ENCODE data around the gene ECD.
A peak's percentile ranks its signal among the peaks of the same experiment; 100 is the strongest.

Gene ECD

DNA sequence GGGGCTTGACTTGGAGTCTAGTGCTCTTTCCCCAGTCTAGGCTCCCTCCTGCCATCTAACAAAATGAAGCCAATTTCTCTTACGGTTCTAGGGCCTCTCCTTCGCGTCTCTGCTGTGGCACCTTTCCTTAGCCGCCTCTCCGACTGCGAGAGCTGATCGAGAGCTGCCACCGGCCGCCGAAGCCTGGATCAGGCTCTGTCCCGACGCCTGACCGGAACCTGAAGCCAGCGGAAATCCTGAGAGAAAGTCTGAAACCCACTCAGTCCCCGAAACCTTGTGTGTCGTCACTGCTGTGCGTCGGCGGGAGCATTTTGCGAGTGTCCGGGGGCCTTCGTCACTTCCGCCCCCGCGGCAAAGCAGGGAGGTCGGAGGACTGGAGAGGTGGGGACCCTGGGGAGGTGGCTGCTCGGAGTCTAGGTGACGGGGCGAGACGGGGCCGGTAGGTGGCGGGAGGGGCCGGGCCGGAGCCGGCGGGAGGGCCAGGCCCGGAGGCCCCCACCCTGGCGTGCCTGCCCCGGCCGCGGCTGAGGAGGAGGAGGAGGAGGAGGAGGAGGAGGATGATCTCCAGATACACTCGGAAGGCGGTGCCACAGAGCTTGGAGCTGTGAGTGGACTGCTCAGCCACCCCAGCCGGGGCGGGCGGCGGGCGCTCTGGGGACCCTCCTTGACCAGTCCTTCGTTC lies at the start of gene ECD, which contains the start of gene FAM149B1:
ECD (minus strand) TSS at position 226 of the 682 bp plus-strand sequence. CDS start 4,071 bp downstream, outside the sequence.
FAM149B1 (plus strand) TSS at position 337 of the 682 bp plus-strand sequence; CDS start at position 558, 221 bp downstream.
- DNase-seq, result peak; percentile 75

DNA sequence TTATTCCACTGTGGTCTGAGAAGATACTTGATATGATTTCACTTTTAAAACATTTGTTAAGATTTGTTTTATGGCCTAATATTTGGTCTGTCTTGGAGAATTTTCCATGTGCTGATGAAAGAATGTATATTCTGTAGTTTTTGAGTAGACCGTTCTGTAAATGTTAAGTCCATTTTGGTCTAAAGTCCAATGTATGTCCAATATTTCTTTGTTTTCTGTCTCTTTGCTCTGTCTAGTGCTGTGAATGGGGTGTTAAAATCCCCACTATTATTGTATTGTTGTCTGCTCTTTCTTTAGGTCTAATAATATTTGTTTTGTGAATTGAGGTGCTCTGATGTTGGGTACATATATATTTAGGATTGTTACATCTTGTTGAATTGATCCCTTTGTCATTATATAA lies 47.9 kb upstream of the ECD start:
- no peak for DNase-seq

DNA sequence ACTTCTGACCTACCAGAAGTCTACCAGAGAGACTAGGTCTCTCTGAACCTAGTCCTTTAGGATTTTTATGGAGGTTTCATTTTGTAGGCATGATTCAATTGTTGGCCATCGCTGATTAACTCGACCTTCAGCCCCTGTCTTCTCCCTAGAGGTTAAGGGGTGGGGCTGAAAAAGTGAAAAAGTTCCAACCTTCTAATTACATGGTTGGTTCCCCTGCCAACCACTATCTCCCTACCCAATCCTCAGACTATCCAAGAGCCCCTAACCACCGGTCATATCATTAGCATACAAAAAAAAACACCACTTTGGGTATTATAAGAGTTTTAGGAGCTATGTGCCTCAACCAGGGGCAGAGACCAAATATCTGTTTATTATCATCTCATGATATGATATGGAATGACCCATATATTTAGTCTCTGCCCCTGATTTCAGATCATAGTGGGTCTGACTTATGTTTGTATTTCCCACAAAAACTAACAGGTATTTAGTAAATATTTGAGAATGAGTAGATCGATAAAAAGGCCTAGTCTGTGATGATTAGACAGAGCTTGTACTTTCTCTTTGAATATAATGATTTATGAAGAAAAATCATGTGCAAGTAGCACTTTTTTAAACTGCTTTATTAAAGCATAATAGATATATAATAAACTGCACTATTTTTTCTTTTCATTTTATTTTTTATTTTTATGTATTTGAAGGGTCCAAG lies 43.5 kb upstream of the ECD start:
- no peak for DNase-seq

DNA sequence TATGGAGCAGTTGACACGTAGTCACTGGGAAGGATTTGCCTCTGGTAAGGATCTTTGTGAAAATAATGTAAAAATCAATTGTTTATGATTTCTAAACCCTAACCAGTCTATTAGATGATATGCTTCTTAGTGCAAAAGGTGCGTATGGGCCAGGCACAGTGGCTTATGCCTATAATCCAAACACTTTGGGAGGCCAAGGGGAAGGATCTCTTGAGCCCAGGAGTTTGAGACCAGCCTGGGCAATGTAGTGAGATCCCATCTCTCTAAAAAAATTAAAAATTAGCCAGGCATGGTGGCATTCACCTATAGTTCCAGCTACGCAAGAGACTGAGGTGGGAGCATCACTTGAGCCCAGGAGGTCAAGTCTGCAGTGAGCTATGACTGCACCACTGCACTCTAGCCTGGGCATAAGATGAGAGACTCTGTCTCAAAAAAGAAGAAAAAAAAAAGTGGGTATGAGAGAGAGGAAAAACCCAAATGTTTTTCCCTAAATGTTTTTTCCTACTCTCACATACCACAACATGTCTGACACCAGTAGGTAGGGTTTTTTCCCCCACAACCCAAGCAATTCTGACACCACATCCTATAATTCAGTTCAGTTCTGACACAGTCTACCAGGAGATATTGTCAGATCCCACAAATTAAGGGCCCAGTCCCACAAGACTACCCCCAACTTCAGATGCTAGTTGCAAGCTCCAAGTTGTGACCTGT lies 42.7 kb upstream of the ECD start:
- DNase-seq, result no peak

DNA sequence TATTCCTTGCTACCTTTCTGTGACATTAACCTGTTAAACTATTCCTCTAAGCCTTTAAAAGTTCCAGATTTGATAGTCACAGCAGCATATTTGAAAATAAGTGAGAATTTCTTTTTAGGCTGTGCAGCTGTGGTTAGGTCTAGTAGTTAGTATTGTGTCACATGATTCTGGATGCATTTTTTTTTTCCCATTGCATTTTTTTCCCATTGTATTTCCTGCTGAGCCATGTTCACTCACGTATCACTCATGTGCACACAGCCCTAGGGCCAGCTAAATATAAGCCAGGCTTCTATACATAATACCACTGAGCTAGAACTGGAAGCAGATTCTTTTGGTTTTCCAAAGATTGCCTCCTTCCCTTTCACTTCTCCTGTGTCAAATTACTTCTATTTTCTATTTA lies 41.9 kb upstream of the ECD start:
- no peak for DNase-seq

DNA sequence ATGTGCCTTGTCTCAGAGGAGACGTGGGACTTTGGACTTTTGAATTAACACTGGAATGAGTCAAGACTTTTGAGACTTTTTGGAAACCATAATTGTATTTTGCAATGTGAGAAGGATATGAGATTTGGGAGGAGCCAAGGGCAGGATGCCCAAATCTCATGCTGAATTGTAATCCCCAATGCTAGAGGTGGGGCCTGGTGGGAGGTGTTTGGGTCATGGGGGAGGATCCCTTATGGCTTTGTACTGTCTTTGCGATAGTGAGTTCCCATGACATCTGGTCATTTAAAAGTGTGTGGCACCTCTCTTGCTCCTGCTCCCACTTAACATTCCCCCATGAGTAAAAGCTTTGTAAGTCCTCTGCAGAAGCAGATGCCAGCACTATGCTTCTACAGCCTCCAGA lies 40.1 kb upstream of the ECD start:
- DNase-seq, result no peak

DNA sequence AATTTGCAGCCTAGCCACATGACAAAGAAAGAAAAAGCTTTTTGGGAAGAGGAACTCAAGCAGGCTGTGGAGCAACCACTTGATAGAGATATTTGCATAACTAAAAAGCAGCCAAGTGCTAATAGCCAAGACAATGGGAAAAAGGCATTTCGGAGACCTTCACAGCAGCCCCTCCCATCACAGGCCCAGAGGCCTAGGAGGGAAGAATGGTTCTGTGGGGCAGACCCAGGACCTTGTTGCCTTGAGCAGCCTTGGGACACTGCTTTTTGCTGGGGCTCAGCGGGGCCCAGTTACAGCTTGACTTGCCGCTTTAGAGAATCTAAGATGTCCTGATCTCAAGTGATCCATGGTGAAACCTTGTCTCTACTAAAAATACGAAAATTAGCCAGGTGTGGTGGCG lies 38.6 kb upstream of the ECD start:
- DNase-seq, result no peak

DNA sequence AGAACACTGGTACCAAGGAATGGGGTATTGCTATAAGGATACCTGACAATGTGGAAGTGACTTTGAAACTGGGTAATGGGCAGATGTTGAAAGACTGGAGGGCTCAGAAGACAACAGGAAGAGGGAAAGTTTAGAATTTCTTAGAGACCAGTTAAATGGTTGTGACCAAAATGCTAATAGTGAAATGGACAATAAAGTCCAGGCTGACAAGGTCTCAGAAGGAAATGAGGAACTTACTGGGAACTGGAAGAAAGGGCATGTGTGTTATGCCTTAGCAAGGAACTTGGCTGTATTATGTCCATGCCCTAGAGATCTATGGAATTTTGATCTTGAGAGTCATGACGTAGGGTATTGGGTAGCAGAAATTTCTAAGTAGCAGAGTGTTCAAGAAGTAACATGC lies 38.1 kb upstream of the ECD start:
- DNase-seq, result no peak

DNA sequence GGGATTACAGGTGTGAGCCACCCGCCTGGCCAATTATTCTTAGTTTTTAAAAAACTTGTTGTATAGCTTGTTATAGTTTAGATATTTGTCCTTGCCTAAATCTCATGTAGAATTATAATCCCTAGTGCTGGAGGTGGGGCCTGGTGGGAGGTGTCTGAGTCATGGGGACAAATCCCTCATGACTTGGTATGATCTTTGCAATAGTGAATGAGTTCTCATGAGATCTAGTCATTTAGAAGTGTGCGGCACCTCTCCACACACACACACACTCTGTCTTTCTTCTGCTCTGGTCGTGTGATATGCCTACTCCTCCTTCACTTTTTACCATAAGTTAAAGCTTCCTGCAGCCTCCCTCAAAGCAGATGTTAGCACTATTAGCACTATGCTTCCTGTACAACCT lies 37.3 kb upstream of the ECD start:
- no peak for DNase-seq

DNA sequence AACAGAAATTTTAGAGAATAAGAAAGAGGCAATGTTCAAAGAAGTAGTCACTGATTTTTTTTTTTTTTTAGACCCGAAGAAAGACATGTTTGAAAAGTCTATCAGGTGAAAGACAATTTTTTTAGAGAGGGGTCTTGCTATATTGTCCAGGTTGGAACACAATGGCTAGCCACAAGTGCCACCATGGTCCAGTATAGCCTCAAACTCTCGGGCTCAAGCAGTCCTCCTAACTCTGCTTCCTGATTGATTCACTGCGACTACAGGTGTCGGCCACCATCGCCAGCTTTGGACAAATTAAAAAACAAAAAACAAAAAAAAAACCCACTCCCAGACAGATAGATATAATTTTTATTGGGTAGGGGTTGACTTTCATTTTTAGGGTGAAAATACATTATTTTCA lies 22.4 kb upstream of the ECD start:
- DNase-seq, result no peak

DNA sequence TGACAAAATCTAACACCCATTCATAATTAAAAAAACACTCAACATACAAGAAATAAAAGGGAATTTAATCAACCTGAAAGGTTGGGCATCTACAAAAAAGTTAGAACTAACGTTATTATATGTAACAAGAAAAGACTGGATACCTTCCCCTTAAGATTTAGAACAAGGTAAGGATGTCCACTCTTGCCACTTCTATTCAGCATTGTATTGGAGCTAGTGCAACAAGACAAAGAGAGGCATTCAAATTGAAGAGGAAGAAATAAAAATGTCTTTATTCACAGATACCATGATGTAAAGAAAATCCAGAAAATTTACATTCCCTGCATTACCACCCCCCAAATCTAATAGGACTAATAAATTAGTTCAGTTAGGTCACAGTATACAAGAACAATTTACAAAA lies 18.5 kb upstream of the ECD start:
- DNase-seq, result no peak

DNA sequence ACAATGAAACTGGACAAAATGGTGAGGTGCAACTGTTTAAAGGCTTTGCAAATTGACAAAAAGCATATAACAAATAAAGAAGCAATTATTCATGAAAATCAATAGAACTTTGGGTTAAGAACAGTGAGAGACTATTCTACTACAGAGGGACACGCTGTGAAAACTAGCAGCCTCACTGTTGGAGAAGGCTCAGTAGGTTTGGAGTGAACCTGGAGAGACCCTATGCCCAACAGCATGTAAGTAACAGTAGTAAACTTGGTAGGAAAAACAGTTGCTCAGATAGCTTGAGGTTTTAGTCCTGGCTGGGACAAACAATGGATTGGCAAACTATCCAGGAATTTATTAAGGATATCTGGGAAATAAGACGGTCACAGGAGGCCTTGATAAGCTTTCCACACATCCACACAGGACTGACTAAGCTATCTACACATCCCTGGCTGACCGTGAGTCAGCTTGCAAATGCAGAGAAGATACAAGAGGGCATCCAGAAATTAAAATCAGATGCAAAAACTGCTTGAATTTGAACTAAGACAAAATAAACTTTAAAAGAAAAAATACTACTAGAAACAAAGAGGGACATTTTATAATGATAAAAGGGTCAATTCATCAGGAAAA lies 16.0 kb upstream of the ECD start:
- DNase-seq, result no peak

DNA sequence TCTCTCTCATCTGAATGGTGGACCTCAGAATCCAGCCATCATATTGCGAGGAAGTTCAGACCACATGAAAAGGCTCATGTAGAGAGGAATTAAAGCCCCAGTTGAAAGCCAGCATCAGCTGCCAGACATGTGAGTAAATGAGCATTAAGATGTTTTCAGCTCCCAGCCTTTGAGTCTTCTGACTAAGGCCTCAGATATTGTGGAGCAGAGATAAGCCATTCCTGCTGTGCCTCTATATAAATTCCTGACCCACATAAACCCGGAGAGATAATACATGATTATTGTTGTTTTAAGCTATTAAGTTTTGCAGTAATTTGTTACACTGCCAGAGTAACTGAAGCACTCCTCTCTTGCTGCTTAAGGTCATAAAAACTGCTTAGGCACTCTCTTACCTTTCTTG lies 14.8 kb upstream of the ECD start:
- DNase-seq, result no peak

DNA sequence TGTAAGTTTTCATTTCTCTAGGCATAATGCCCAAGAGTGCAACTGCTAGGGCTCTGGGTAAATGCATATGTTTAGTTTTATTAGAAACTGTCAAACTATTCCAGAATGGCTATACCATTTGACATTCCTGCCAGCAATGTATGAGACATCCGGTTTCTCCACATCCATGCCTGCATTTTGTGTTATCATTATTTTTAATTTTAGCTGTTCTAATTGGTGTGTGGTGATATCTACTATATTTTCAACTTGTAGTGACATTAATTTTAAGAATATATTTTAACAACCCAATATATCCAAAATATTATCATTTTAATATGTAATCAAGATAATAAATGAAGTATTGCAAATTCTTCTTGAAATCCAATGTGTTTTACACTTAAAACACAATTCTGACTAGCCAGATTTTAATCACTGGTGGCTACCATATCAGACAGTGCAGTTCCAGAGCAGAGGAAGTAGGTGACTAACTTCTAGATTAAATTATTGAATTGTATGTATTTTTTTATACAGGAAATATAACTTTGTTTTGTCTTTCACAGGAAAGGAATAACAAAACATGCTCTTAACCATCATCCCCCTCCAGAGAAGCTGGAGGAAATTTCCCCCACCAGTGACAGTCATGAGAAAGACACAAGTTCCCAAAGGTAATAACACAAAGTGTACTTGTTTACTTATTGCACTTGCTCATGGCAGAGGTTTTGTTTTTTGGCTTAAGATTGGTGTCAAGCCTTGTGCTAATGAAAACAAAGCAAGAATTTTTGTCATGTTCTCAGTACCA lies 6.5 kb upstream of the ECD start:
- DNase-seq, result no peak

DNA sequence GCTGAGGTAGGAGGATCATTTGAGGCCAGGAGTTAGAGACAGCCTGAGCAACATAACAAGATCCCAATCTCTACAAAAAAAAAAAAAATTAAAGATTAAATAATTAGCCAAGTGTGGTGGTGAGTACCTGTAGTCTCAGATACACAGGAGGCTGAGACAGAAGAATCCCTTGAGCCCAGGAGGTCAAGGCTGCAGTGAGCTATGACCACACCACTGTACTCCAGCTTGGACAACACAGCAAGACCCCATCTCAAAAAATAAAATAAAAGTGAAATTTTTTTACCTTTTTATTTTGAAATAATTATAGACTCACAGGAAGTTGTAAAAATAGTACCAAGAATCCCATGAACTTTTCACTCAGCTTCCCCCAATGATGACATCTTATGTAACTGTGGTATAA lies 5.1 kb upstream of the ECD start:
- DNase-seq, result no peak

DNA sequence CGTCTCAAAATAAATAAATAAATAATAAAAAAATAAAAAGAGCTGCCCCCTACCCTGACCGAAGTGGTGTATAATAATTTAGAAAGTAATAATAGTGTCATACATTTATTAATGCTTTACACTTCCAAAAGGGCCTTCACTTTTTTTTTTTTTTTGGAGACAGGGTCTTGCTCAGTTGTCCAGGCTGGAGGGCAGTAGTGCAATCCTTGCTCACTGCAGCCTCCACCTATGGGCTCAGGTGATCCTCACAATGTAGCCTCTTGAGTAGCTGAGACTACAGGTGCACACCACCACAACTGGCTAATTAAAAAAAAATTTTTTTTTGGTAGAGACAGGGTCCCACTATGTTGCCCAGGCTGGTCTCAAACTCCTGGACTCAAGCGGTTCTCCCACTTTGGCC lies 1.5 kb upstream of the ECD start:
- no peak for DNase-seq

DNA sequence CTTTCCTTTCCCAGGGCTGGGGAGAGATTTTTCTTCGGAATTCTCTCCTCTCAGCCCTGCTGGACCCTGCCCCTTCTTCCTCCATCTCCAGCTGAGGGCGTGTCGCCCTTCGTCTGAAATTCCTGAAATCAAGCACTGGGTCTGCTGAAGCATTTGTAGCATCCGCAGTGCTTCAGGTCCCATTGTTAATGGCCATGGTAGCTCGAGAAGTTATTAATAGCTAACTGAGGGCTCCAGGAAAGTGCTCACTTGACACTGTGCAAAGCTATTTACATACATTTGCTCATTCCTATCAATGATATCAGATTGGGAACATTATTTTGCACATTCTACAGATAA lies 626 bp upstream of the ECD start:
- DNase-seq, result no peak

DNA sequence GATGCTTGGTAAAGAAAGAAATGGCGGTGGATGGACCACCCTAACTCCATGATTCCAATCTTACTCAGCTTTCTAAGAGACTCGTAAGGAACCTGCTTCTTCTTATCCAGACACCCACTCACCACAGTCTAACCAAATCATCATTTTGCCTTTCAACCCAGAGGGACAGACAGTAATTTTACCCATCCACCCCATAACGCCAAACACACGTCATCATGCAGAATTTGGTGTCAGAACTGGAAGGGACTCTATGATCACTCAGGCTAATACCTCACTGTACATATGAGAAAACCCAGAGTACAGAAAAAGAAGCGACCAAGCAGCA lies 388 bp downstream of the ECD start:
- no peak for DNase-seq

DNA sequence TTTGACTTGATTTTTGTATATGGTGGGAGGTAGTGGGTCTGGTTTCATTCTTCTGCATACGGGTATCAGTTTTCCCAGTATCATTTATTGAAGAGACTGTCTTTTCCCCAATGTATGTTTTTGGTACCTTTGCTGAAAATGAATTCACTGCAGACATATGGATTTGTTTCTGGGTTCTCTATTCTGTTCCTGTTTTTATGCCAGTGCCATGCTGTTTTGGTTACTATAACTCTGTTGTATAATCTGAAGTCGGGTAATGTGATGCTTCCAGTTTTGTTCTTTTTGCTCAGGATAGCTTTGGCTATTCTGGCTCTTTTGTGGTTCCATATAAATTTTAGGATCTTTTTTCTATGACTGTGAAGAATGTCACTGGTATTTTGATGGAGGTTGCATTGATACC lies 836 bp downstream of the ECD start:
- DNase-seq, result no peak

DNA sequence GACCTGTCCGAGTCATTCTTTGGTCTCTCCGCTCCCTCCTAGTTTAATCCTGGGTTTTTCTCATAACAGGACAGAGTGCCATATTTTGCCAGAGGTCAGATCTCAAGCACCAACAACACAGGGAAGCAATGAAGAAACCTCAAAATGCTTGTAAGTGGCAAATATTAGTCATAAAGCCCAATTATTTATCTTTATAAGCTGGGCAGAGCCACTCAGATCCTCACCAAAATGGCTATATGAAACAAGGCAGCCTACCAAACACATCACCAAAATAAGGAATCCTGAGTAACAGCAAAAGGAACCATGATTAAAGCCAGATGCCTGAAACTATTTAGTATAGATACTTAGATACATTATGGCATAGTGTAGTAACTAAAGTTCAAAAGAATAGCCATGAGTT lies 4.7 kb downstream of the ECD start:
- no peak for DNase-seq

DNA sequence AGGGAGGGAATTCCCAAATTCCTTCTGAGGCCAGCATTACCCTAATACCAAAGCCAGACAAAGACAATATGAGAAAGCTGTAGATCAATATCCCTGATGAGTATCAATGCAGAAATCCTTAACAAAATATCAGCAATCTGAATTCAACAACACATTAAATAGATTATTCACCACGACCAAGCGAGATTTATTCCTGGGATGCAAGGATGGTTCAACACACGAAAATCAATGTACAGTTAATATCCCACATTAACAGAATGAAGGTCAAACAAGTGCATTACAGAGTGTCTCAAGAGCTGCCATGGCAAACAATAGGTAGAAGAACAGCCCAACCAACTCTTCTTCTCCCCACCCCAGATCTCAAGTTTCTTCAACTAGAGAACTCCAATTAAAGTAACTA lies 6.1 kb downstream of the ECD start:
- DNase-seq, result no peak

DNA sequence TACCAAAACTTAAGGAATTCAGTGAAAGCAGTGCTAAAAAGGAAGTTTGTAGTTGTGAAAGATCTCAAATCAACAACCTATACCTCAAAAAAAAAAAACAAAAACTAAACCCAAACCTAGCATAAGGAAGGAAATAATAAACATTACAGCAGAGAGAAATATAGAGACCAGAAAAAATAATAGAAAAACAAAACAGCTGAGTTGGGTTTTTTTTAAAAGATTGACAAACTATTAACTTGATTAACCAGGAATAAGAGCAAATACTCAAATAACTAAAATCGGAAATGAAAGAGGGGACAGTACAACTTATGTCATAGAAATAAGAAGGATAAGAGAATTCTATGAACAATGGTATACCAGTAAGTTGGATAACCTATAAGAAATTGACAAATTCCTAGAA lies 6.7 kb downstream of the ECD start:
- DNase-seq, result no peak

DNA sequence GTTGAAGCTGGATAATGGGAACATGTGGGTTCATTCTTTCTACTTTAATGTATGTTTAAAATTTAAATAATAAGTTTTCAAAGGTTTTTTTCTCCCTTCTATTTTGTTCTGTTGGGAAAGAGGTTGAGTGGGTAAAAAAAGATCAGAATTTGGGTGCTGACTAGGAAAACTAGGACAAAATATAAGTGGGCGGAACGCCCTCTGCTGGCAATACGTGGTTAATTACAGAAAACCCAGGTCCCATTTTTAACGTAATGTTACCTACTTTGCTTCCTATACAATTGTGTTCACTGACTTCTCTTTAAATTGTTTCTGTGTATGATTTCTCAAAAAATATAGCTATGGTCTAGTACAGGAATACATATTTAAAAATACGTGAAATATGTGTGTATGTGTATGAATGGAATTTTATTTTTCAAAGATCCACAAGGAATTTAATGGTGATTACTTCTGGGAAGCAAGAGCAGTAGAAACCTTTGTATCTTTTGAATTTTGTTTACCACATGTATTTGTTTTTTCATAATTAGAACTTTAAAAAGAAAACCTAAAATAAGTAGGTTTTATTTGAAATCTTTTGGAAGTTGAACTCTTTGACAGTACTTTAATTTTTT lies 8.7 kb downstream of the ECD start:
- no peak for DNase-seq

Measured in cortex of kidney (tissue), 1 donor.